ENCODE data around the gene TRAPPC10. TPM values are rescaled to one million over a fixed set of nuclear protein-coding genes. Genes with fewer than 3 reads are reported as not detected.

TRAPPC10 gene
- total RNA-seq, 2 donors from 2014 or later: 46.6 to 50.2 TPM

DNA sequence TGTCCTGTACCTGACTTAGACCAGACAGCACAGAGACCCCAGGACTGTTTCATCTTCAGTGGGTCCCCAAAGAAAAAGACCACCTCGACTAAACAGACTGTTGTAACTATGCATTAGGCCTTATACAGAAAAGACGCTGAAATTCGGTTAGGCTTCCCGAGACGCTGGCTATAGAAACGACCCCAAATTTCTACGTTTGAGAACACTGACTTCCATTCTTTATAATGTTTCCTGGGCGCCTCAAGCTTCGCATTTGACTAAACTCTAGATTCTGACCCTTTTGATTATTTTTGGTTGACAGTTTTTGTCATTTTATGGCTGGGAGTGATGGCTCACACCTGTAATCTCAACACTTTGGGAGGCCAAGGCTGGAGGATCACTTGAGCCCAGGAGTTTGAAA lies 986 bp upstream of the TRAPPC10 start:
- H3K27me3 ChIP-seq: no peaks in the 10 kb centered on the region
- no peaks in the 10 kb centered on the region for H3K9me3 ChIP-seq
- peak overlapping the region in 1 of 2 donors; percentile 94 for H3K9ac ChIP-seq (ENCODE audit: low read depth in 2 of 2, low read length in 2 of 2)
- no peaks in the 10 kb centered on the region for H3K36me3 ChIP-seq
- H3K27ac ChIP-seq: no peak overlapping the region
- H3K4me3 ChIP-seq: peak overlapping the region; percentile 93
- intact Hi-C loops (cut with DNase I): no loop called here
- H3K4me1 ChIP-seq: peaks cover 14% of the 10 kb centered on the region
- TF ChIP-seq, protein P1, sequence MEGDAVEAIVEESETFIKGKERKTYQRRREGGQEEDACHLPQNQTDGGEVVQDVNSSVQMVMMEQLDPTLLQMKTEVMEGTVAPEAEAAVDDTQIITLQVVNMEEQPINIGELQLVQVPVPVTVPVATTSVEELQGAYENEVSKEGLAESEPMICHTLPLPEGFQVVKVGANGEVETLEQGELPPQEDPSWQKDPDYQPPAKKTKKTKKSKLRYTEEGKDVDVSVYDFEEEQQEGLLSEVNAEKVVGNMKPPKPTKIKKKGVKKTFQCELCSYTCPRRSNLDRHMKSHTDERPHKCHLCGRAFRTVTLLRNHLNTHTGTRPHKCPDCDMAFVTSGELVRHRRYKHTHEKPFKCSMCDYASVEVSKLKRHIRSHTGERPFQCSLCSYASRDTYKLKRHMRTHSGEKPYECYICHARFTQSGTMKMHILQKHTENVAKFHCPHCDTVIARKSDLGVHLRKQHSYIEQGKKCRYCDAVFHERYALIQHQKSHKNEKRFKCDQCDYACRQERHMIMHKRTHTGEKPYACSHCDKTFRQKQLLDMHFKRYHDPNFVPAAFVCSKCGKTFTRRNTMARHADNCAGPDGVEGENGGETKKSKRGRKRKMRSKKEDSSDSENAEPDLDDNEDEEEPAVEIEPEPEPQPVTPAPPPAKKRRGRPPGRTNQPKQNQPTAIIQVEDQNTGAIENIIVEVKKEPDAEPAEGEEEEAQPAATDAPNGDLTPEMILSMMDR (IDR thresholded peaks at IDR 0.05): no peak
- DNase-seq: no peak

DNA sequence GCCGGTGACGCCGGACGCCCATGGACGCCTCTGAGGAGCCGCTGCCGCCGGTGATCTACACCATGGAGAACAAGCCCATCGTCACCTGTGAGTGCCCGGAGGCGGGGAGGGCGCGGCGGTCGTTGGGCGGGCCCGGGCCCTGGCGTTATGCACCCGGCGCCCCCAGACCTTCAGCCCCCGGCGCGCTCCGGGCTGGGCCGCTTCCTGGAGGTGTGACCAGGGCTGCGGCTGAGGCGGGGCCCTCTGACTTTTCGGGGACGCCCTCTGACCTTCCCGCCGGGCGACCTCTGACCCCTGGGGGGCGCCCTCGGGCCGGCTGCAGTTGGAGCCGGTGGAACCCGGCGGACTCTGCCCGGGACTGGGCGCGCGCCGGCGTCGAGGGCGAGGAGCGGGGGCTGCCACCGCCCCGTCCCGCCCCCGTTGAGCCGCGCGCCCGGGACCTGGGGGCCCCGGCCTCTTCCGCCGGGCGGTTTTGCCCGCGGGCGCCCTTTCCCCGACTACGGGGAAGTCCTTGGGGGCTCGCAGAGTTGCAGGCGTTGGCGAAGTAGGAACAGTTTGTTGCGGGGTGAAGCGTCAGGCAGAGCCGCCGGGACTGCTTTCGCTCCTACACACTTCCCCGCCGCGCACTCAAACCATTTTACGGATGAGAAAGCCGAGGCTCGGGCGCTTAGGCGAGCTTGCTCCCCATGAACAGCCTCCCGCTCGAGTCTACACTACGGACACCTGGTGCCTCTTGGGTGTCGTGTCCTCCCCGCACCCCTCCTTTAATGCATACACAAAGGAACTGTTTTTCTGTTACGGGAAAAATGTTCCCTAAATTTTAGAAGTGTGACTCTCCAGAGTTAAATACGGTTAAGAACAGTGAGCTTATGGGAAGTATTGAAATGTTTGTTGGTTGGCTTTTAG lies 618 bp downstream of the TRAPPC10 start:
- Histone ChIP-seq H3K36me3 (no peaks in the 10 kb centered on the region), H3K9ac (ENCODE audit: low read depth in 2 of 2, low read length in 2 of 2) (peak overlapping the region; percentile 78 to 94), H3K4me3 (peak overlapping the region; percentile 93), H3K4me1 (peaks cover 14% of the 10 kb centered on the region), H3K27me3 (no peaks in the 10 kb centered on the region), H3K27ac (peak overlapping the region; percentile 94), H3K9me3 (no peaks in the 10 kb centered on the region)
- intact Hi-C loops (cut with DNase I): no loop called here
- TF ChIP-seq, protein P1 (IDR thresholded peaks at IDR 0.05): no peak
- peak; percentile 85 for DNase-seq

DNA sequence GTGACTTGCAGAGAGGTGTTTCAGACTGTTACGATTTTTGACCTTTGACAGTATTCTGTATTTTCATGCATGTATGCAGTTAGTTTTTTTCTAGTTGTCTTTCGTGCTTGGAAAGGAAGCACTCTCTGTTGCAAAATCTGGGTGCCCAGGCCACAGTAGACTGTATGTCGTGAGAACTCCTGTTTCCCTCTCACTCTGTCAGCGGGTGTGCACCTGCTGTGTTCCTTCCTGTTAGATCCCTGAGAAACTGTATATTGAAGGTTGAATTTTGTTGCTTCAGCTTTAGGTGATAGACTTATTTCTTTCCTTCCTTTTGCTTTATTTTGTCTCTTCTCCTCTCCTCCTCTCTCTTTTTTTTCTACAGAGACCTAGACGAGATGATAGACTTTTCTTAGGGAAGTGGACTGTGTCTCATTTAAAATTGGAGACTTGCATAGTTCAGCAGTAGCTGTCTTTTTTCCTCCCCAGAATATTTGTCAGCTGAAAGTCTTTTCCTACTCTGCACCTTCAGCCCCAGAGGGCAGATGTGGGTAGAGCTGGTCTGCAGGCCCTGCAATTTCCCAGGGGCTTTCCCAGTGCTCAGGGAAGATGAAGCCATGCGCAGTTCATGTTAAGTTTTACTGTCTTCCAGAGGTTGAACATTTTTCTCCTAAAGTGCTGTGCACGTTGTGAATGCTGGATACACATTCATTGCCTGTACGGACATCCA lies 1.4 kb downstream of the TRAPPC10 start:
- H3K27ac ChIP-seq: peak overlapping the region; percentile 94
- peaks cover 14% of the 10 kb centered on the region for H3K4me1 ChIP-seq
- H3K36me3 ChIP-seq: no peaks in the 10 kb centered on the region
- DNase-seq: peak; percentile 34
- H3K4me3 ChIP-seq: peak overlapping the region; percentile 93
- H3K9ac ChIP-seq (ENCODE audit: low read depth in 2 of 2, low read length in 2 of 2): peak overlapping the region in 1 of 2 donors; percentile 78
- no peaks in the 10 kb centered on the region for H3K27me3 ChIP-seq
- TF ChIP-seq, protein P1 (IDR thresholded peaks at IDR 0.05): no peak
- intact Hi-C loops (cut with DNase I): no loop called here
- H3K9me3 ChIP-seq: no peaks in the 10 kb centered on the region

DNA sequence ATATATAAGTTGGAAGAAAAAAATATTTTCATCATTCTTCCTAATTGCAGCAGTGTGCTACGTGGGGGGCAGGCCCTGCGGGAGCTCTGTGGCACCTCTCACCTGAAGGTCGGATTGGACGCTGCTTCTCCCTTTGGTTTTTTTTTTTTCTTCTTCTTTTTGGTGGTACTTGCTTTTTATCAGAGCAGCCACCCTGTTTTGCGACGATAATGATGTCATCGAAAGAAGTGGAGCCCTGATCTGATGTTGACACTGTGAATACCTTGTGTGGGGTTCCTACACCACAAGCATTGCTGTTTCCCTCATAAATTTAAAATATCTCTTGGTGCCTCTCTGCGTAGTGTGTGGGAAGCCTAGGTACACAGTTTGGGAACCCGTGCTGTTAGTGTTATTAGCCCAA lies 5.5 kb downstream of the TRAPPC10 start:
- no peak overlapping the region for H3K9ac ChIP-seq (ENCODE audit: low read depth in 2 of 2, low read length in 2 of 2)
- no peaks in the 10 kb centered on the region for H3K27me3 ChIP-seq
- peaks cover 14% of the 10 kb centered on the region for H3K4me1 ChIP-seq
- intact Hi-C loops (cut with DNase I): no loop called here
- no peak overlapping the region for H3K27ac ChIP-seq
- no peaks in the 10 kb centered on the region for H3K9me3 ChIP-seq
- TF ChIP-seq, protein P1 (IDR thresholded peaks at IDR 0.05): no peak
- no peaks in the 10 kb centered on the region for H3K36me3 ChIP-seq
- DNase-seq: no peak
- H3K4me3 ChIP-seq: no peak overlapping the region

DNA sequence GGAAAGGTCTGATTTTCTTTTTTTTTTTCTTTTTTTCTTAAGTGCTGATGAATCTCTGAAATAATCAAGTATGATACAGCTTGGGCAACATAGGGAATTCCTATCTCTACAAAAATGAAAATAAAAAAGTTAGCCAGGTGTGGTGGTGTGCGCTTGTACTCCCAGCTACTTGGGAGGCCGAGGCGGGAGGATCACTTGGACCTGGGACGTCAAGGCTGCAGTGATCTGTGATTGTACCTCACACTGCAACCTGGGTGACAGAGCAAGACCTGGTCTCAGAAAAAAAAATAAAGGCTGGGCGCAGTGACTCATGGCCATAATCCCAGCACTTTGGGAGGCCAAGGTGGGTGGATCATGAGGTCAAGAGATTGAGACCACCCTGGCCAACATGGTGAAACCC lies 6.0 kb downstream of the TRAPPC10 start:
- intact Hi-C loops (cut with DNase I): no loop called here
- H3K9ac ChIP-seq (ENCODE audit: low read depth in 2 of 2, low read length in 2 of 2): no peak overlapping the region
- peaks cover 13% of the 10 kb centered on the region for H3K4me1 ChIP-seq

More for the DNA sequence above, 6.0 kb downstream of the TRAPPC10 start:
- Histone ChIP-seq H3K9me3 (no peaks in the 10 kb centered on the region), H3K27me3 (no peaks in the 10 kb centered on the region), H3K27ac (no peak overlapping the region), H3K4me3 (no peak overlapping the region), H3K36me3 (no peaks in the 10 kb centered on the region)
- no peak for DNase-seq
- TF ChIP-seq, protein P1 (IDR thresholded peaks at IDR 0.05): no peak
